Pancreas (tissue), 10 donors: ENCODE results near the gene PIWIL1. TPM values are rescaled to one million over a fixed set of nuclear protein-coding genes. Genes with fewer than 3 reads are reported as not detected.

ENCODE experiments used
- ATAC-seq, 4 donors: fragments of 200-7000 bp; cut with Tn5 transposase; one replicate each; pipeline versions ENCODE4 v1.8.0 to v1.9.1; 2020; ENCODE audit warnings: mild to moderate bottlenecking in 4 of 4, moderate library complexity in 4 of 4
- DNase-seq, 6 donors: peaks; one replicate each; pipeline ENCODE4 v3.0.0-alpha.2; 2020
- FAIRE-seq: peaks from 2 replicates; lab custom pipeline; 2012; peaks lifted over from hg19 to GRCh38; lab: Jason Lieb, UNC
- H3K27ac ChIP-seq, 4 donors: fragments of 200-600 bp; sonication (generic); 1 replicate in 3 of 4; 2 replicates in 1 of 4; pipeline versions ENCODE4 v1.5.0 to v1.8.0; 2020
- H3K27me3 ChIP-seq, 4 donors: fragments of 200-600 bp; one replicate each; pipeline ENCODE4 v1.8.0; 2021
- H3K36me3 ChIP-seq, 3 donors: fragments of 200-600 bp; sonication (generic) in 1 of 3; one replicate each; pipeline versions ENCODE4 v1.5.0 to v1.8.0; 2020 to 2021
- H3K4me1 ChIP-seq, 3 donors: fragments of 200-600 bp; one replicate each; pipeline ENCODE4 v1.8.0; 2021
- H3K4me3 ChIP-seq, 4 donors: fragments of 200-600 bp; sonication (generic) in 2 of 4; one replicate each; pipeline versions ENCODE4 v1.5.0 to v1.8.0; 2020 to 2021
- H3K9me3 ChIP-seq, 4 donors: fragments of 200-600 bp; one replicate each; pipeline ENCODE4 v1.8.0; 2021
- WGBS, 2 donors: extraction: QIAGEN DNeasy Blood & Tissue Kit; methylation state at CpG; one replicate each; pipeline ENCODE4 v1.1.7; 2013; 5-methylcytosine and 5-hydroxymethylcytosine counted together
- intact Hi-C, 3 donors: fragments of 100-400 bp; cut with DNase I; formaldehyde crosslinking; loops; one replicate each; pipeline versions ENCODE4 v1.11.1 to v1.14.2; 2022
- polyA plus RNA-seq, 2 donors: library from polyadenylated mRNA; stranded (reverse); fragments of 200-250 nt; gene quantifications; one replicate each; pipeline ENCODE4 v1.2.3, GENCODE V29; 2013
- total RNA-seq, 6 donors: library from RNA; stranded (reverse); fragmentation: NEBNext Ultra II Directional in 4 of 6; extraction: Animal tissue kit (Norgen Biotek cat#: 25700) in 4 of 6; gene quantifications; one replicate each; pipeline versions ENCODE4 v1.2.1 to v1.2.4, GENCODE V29; 2021 to 2023
- TF ChIP-seq, protein P1 (sequence below), 4 donors: fragments of 200-600 bp; sonication (generic) in 3 of 4; IDR thresholded peaks; one replicate each; pipeline versions ENCODE4 v1.5.0 to v1.8.0; 2021; ENCODE audit warnings: antibody characterized with exemption in 4 of 4
- donor health status: healthy with polysubstance abuse.
- donor health status: DM: no; HTN: no; CAD: no; lungs with moderate emphysema.
- donor health status: DM: no; HTN: no; CAD: no.
- donor health status: control.
- donor health status: control.
- donor health status: Bipolar disorder and iron deficiency.
- donor health status: DM: yes; HTN: yes; CAD: no.
- donor health status: DM: no; HTN: no; CAD: no.
- donor health status: DM: no; HTN: no; CAD: no.
- donor health status: DM: yes; HTN: yes; CAD: no.

PIWIL1 gene
- total and polyA plus RNA-seq, 8 donors: not detected

DNA sequence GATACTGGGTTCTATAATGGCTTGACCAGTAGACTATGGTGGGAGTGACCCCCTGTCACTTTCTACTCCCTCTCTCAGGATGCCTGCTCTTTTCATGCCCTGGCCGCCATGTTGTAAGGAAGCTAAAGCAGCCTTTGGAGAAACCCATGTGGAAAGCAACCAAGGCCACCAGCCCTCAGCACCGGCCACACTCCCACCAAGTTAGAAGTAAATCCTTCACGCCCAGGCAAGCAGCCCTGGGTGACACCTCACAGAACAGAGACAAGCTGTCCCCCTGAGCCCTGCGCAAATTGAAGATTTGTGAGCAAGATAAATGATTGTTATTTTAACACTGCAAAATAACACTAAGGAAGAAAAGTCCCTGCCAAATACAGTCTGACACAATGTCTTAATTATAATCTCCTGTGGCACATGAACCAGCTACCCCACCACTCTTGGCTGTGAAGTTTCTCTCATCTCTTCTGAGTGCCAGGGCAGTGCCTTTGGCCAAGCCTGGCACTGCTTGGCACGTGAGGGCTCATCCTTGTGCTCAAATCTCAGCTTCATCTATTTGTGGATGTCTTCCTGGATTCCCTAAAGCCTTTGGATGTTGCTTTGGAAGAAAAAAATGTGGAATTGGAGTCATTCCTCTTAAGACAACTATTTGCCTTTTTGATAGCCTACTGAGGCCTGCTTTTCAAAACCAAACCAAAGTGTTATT, 39.2 kb upstream of the PIWIL1 start:
- intact Hi-C loops: no loop called here
- Histone ChIP-seq H3K36me3 (no peaks in the 10 kb centered on the region), H3K4me1 (no peaks in the 10 kb centered on the region), H3K4me3 (no peak overlapping the region), H3K27ac (no peak overlapping the region), H3K9me3 (no peaks in the 10 kb centered on the region), H3K27me3 (no peaks in the 10 kb centered on the region)
- DNase-seq: no peak
- 58 to 67% methylated on average over 5 of the region's 5 CpGs for WGBS, 2 donors
- no peak for FAIRE-seq
- TF ChIP-seq, protein P1, sequence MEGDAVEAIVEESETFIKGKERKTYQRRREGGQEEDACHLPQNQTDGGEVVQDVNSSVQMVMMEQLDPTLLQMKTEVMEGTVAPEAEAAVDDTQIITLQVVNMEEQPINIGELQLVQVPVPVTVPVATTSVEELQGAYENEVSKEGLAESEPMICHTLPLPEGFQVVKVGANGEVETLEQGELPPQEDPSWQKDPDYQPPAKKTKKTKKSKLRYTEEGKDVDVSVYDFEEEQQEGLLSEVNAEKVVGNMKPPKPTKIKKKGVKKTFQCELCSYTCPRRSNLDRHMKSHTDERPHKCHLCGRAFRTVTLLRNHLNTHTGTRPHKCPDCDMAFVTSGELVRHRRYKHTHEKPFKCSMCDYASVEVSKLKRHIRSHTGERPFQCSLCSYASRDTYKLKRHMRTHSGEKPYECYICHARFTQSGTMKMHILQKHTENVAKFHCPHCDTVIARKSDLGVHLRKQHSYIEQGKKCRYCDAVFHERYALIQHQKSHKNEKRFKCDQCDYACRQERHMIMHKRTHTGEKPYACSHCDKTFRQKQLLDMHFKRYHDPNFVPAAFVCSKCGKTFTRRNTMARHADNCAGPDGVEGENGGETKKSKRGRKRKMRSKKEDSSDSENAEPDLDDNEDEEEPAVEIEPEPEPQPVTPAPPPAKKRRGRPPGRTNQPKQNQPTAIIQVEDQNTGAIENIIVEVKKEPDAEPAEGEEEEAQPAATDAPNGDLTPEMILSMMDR (IDR thresholded peaks at IDR 0.05): no peak
- no peak for ATAC-seq

DNA sequence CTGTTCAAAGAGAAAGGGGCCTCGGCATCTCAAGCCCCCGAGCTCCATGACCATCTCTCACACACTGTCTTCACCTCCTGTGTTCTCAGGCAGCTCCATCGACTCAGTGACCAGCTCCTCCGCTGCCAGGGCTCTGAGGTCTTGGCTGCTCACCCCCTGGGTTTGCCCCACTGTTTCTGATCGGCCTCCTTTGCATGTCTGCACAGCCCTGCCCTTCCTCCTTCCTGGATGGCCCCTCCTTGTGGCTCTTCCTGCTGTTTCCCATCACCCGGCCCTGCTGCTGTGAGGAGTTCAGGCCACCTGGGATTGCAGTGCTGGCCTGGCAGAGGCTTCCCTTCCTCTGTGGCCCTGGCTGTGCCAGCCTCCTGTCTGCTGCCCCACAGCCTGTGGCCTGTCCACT, 38.1 kb upstream of the PIWIL1 start:
- ATAC-seq: no peak
- H3K27me3 ChIP-seq: no peaks in the 10 kb centered on the region
- DNase-seq: no peak
- H3K27ac ChIP-seq: no peak overlapping the region
- no peaks in the 10 kb centered on the region for H3K36me3 ChIP-seq
- H3K4me3 ChIP-seq: no peak overlapping the region
- no peaks in the 10 kb centered on the region for H3K4me1 ChIP-seq
- 56 to 70% methylated on average over 6 of the region's 6 CpGs for WGBS, 2 donors
- no peak for FAIRE-seq
- intact Hi-C loops: no loop called here
- H3K9me3 ChIP-seq: no peaks in the 10 kb centered on the region
- TF ChIP-seq, protein P1 (IDR thresholded peaks at IDR 0.05): no peak

DNA sequence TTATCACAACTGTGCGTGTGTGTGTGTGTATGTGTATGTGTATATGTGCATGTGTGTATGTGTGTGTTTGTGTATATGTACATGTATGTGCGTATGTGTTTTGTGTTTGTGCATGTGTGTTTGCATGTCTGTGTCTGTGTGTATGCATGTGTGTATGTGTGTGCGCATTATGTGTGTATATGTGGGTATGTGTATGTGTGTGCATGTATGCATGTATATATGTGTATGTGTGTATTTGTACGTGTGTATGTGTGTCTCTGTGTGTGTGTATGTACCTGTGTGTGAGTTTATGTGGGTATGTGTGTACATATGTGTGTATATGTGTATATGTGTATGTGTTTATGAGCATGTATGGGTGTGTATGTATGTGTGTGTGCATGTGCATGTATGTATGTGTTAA, 37.6 kb upstream of the PIWIL1 start:
- H3K27me3 ChIP-seq: no peaks in the 10 kb centered on the region
- no peaks in the 10 kb centered on the region for H3K4me1 ChIP-seq
- WGBS, 2 donors: 75 to 86% methylated on average over 4 of the region's 4 CpGs
- no peak overlapping the region for H3K4me3 ChIP-seq
- H3K27ac ChIP-seq: no peak overlapping the region
- no peaks in the 10 kb centered on the region for H3K36me3 ChIP-seq
- ATAC-seq (no peak), DNase-seq (no peak), FAIRE-seq (no peak)
- TF ChIP-seq, protein P1 (IDR thresholded peaks at IDR 0.05): no peak
- no peaks in the 10 kb centered on the region for H3K9me3 ChIP-seq
- intact Hi-C loops: no loop called here

DNA sequence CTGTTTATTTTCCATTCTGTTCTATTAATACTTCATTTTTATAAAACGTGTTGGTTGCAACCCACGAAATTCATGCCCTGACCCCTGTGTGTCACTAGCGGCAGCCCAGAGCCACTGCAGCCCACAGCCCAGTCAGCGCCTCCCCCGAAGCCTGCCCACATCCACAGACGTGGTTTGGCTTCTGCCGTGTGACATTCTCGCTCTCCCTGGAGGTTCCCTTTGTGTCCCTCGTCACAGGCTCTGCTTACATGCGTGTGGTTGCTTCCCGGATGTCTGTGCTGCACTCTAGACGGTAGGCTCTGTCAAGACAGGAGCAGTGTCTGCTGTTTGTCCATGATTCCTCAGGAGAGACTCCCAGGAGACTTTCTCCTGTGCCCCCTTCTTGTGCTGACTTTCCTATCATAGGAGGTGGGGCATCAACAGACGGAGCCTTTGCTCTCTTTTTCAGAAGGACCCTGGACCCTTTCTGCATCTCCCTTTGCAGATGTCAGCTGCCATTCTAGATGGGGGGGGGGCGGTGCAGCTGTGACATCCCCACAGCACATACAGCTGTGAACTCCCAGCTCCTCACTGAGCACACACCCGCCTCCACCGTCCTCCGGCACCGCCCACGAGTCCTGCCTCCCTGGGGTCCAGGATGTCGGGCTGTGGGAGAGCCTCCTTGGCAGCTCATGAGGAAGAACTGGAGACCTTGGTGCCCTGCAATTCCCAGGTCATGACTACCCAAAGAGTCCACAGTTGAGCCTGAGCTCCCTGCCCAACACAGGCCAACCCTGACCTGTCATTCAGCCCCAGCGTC, 36.8 kb upstream of the PIWIL1 start:
- H3K36me3 ChIP-seq: no peaks in the 10 kb centered on the region
- no peak for FAIRE-seq
- no peaks in the 10 kb centered on the region for H3K4me1 ChIP-seq
- intact Hi-C loops: no loop called here
- no peak for DNase-seq
- H3K9me3 ChIP-seq: no peaks in the 10 kb centered on the region
- no peak overlapping the region for H3K4me3 ChIP-seq
- 48 to 55% methylated on average over 21 of the region's 21 CpGs for WGBS, 2 donors
- H3K27ac ChIP-seq: no peak overlapping the region
- no peaks in the 10 kb centered on the region for H3K27me3 ChIP-seq
- TF ChIP-seq, protein P1 (IDR thresholded peaks at IDR 0.05): no peak
- no peak for ATAC-seq

DNA sequence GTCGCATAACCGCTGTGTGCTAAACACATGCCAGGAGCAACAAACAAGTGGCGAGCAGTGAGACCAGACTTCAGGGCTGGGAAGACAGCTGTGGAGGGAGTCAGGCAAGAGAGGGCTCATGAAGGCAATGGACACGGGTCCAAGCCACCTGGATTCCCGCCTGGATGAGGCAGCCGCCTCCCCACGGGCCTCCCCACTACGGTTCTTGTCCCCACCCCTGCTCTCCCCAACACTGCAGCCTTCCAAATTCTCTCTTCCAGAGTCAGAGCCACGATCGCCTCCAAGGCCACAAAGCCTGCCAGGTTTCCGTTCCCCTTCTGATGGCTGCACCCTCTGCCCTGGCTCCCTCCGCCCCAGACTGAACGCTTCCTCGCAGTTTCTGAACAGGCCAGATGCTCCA, 36.1 kb upstream of the PIWIL1 start:
- TF ChIP-seq, protein P1 (IDR thresholded peaks at IDR 0.05): no peak
- no peaks in the 10 kb centered on the region for H3K9me3 ChIP-seq
- H3K4me1 ChIP-seq: no peaks in the 10 kb centered on the region
- FAIRE-seq (no peak), ATAC-seq (no peak), DNase-seq (no peak)
- WGBS, 2 donors: 53 to 67% methylated on average over 14 of the region's 14 CpGs
- intact Hi-C loops: no loop called here
- H3K27me3 ChIP-seq: no peaks in the 10 kb centered on the region
- no peaks in the 10 kb centered on the region for H3K36me3 ChIP-seq
- H3K27ac ChIP-seq: no peak overlapping the region
- H3K4me3 ChIP-seq: no peak overlapping the region
